HFFc6 (cell line): ENCODE data around the gene PLA2G4E. TPM values are rescaled to one million over a fixed set of nuclear protein-coding genes. Genes with fewer than 3 reads are reported as not detected.

Source experiments
- DNase-seq: peaks from one replicate; pipeline ENCODE4 v3.0.0-alpha.2; 2018
- H3K27ac Mint-ChIP-seq: 2 replicates; pipeline ENCODE4 v1.8.0; 2020; ENCODE audit warnings: mild to moderate bottlenecking, mixed read lengths
- H3K27me3 Mint-ChIP-seq: 2 replicates; pipeline ENCODE4 v1.8.0; 2021; ENCODE audit warnings: mild to moderate bottlenecking, moderate library complexity, mixed read lengths; ENCODE audit not compliant: insufficient read depth
- H3K36me3 Mint-ChIP-seq: 2 replicates; pipeline ENCODE4 v1.8.0; 2021; ENCODE audit warnings: low read depth, mixed read lengths
- H3K4me1 Mint-ChIP-seq: 2 replicates; pipeline ENCODE4 v1.8.0; 2020; ENCODE audit warnings: low read depth, mixed read lengths
- H3K4me3 Mint-ChIP-seq: 2 replicates; pipeline ENCODE4 v1.8.0; 2020; ENCODE audit warnings: mild to moderate bottlenecking, moderate library complexity, mixed read lengths
- H3K9me3 Mint-ChIP-seq: 2 replicates; pipeline ENCODE4 v1.8.0; 2020; ENCODE audit warnings: mild to moderate bottlenecking, mixed read lengths
- total RNA-seq, 6 experiments: library from RNA; stranded (reverse); fragmentation: NEBNext Ultra II Directional; extraction: Animal tissue kit (Norgen Biotek cat#: 25700); gene quantifications; 2 replicates in 1 of 6; 3 replicates in 5 of 6; pipeline ENCODE4 v1.2.3, GENCODE V29; 2021
- TF ChIP-seq, protein P1 (sequence below): fragments of 200-600 bp; sonication (generic); IDR thresholded peaks from 2 replicates; pipeline ENCODE4 v1.5.0; 2021; ENCODE audit warnings: antibody characterized with exemption, mild to moderate bottlenecking

PLA2G4E gene
- total RNA-seq, 6 experiments from 2014 or later, result not detected

DNA sequence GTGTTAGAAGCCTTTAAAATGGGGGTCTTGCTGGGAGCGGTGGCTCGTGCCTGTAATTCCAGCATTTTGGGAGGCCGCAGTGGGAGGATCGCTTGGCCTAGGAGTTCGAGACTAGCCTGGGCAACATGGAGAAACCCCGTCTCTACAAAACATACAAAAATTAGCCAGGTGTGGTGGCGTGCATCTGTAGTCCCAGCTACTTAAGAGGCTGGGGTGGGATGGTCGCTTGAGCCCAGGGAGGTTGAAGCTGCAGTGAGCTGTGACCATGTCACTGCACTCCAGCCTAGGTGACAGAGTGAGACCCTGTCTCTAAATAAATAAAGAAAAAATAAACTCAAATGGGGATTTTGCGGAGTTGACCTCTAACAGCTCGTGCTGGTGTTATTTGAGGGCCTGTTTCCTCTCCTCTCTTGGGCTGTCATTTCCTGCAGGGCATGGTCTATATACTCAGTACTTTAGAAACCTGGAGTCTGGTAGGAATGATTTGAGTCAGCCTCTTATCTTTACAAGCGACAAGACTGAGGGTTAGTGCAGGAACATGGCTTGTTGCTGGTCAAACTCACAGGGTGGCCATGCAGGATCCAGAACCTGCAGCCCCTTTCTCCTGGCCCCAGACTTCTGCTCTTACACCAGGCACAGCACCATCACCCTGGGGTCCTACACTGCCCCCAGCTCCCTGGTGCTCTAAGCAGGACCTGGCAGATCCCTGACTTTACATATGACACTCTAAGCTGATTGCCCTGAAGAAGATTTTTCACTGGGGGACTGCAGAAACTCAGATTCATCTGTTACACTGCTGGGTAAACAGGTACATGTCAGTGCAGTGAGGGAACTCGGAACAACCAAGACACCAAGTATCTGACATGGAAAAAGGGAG is 63.6 kb downstream of the PLA2G4E start:
- no peak overlapping the region for H3K4me3 Mint-ChIP-seq
- H3K27me3 Mint-ChIP-seq, result no peaks in the 10 kb centered on the region
- H3K4me1 Mint-ChIP-seq, result peaks cover 45% of the 10 kb centered on the region
- peak overlapping the region; percentile 12; the same call in 1 of the 2 replicates for H3K27ac Mint-ChIP-seq
- TF ChIP-seq, protein P1, sequence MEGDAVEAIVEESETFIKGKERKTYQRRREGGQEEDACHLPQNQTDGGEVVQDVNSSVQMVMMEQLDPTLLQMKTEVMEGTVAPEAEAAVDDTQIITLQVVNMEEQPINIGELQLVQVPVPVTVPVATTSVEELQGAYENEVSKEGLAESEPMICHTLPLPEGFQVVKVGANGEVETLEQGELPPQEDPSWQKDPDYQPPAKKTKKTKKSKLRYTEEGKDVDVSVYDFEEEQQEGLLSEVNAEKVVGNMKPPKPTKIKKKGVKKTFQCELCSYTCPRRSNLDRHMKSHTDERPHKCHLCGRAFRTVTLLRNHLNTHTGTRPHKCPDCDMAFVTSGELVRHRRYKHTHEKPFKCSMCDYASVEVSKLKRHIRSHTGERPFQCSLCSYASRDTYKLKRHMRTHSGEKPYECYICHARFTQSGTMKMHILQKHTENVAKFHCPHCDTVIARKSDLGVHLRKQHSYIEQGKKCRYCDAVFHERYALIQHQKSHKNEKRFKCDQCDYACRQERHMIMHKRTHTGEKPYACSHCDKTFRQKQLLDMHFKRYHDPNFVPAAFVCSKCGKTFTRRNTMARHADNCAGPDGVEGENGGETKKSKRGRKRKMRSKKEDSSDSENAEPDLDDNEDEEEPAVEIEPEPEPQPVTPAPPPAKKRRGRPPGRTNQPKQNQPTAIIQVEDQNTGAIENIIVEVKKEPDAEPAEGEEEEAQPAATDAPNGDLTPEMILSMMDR, result no peak
- peaks cover 7% of the 10 kb centered on the region for H3K36me3 Mint-ChIP-seq
- no peaks in the 10 kb centered on the region for H3K9me3 Mint-ChIP-seq
- no peak for DNase-seq

DNA sequence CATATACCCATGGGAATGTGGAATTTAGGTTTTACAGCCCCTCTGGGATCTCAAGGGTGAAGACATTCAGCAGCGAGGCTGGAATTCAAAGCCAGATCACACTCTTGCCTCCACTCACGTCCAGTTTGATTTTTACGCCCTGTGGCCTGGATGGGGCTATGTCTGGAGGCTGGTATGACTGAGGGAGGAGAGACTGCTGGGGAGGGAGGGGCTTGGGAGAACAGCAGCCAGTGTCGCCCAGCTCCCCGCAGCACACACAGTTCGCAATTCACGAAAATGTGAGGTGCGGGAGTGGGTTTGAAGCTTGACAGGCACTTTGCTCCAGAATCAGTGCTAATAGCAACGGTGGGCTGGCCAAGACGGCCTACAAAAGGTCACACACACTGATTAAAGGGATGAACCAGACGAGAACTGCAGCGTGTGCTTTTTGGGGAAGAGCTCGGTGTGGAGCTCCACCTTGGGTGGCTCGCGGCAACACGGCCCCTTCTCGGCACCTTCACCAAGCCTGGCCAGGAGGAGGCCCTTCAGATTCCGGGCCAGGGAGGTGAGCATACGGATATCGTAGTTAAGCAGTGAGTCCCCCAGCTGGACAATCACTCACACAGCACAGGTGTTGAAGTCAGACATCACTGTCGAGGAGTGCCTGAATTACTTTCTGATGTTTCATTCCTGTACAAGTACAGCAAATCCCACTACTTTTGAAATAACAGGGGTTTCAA is 64.9 kb downstream of the PLA2G4E start:
- no peak for DNase-seq
- no peak overlapping the region for H3K27ac Mint-ChIP-seq
- TF ChIP-seq, protein P1, result no peak
- no peaks in the 10 kb centered on the region for H3K9me3 Mint-ChIP-seq
- no peak overlapping the region for H3K4me3 Mint-ChIP-seq
- H3K27me3 Mint-ChIP-seq, result no peaks in the 10 kb centered on the region
- H3K4me1 Mint-ChIP-seq, result peaks cover 32% of the 10 kb centered on the region
- peaks cover 5% of the 10 kb centered on the region for H3K36me3 Mint-ChIP-seq

DNA sequence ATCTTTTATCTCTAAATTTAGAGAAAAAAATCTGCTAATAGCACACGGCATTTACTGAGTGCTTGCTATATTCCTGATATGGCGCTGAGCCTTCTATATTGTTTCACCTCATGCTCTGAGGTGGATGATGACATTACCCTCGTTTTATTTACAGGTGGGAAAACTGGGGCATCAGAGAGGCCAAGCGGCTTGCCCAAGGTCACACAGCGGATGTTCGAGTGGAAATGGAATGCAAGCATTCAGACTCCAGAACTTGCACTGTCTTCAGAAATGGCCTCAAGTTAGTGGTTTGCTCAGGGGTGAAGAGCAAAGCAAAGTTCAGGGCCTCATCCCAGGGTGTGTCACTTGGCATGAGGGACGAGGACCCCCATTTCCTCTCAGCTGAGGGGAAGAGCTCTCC is 65.7 kb downstream of the PLA2G4E start:
- Mint-ChIP-seq H3K9me3 (no peaks in the 10 kb centered on the region), H3K36me3 (peaks cover 5% of the 10 kb centered on the region), H3K27me3 (no peaks in the 10 kb centered on the region), H3K4me3 (no peak overlapping the region), H3K27ac (no peak overlapping the region), H3K4me1 (peaks cover 37% of the 10 kb centered on the region)
- TF ChIP-seq, protein P1, result no peak
- DNase-seq, result no peak

- Mint-ChIP-seq H3K4me1 (peaks cover 47% of the 10 kb centered on the region), H3K9me3 (no peaks in the 10 kb centered on the region), H3K36me3 (peaks cover 5% of the 10 kb centered on the region), H3K4me3 (no peak overlapping the region), H3K27me3 (no peaks in the 10 kb centered on the region), H3K27ac (no peak overlapping the region)
- TF ChIP-seq, protein P1, result no peak
- no peak for DNase-seq
Measured at GRCh38 chr15:41954036-41954435, 66.8 kb downstream of the PLA2G4E start.

- TF ChIP-seq, protein P1, result no peak
- Mint-ChIP-seq H3K4me3 (no peak overlapping the region), H3K36me3 (peaks cover 5% of the 10 kb centered on the region), H3K27me3 (no peaks in the 10 kb centered on the region), H3K27ac (no peak overlapping the region; the same call in 1 of the 2 replicates), H3K4me1 (peaks cover 40% of the 10 kb centered on the region), H3K9me3 (no peaks in the 10 kb centered on the region)
- DNase-seq, result no peak
Measured at GRCh38 chr15:41952013-41952563, 68.8 kb downstream of the PLA2G4E start.
